ENCODE results near the gene MTFMT. TPM values are rescaled to one million over a fixed set of nuclear protein-coding genes. Genes with fewer than 3 reads are reported as not detected.
"Not testable (repeated sequence)": the region's sequence is repeated elsewhere in the genome, so short reads cannot be mapped to it uniquely, and the experiment has no call there.

MTFMT gene
- total RNA-seq, 1 experiment from 2014 or later: 30.4 TPM

DNA sequence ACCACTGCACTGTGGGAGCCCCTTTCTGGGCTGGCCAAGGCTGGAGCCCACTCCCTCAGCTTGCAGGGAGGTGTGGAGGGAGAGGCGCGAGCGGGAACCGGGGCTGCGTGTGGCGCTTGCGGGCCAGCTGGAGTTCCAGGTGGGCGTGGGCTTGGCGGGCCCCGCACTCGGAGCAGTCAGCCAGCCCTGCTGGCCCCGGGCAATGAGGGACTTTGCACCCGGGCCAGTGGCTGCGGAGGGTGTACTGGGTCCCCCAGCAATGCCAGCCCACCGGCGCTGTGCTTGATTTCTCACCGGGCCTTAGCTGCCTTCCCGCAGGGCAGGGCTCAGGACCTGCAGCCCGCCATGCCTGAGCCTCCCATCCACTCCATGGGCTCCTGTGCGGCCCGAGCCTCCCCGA, 45.5 kb upstream of the MTFMT start:
- H3K27ac ChIP-seq (ENCODE audit: low read depth, low read length); H3K79me2 ChIP-seq (ENCODE audit: insufficient read depth, low read length); H3K9me3 ChIP-seq (ENCODE audit: control insufficient read depth in 1 of 2, insufficient read depth in 1 of 2, low read depth in 1 of 2, low read length in 2 of 2); H4K20me1 ChIP-seq (ENCODE audit: insufficient read depth); POLR2A ChIA-PET; H3K9ac ChIP-seq (ENCODE audit: low read length); H3K4me3 ChIP-seq (replicated peaks in 1 of 2; ENCODE audit: low read depth in 1 of 2, low read length in 2 of 2); H3K4me1 ChIP-seq (ENCODE audit: control insufficient read depth in 1 of 2, insufficient read depth in 2 of 2, low read length in 2 of 2); H3K9me2 ChIP-seq (ENCODE audit: insufficient read depth); RAD21 ChIA-PET (ENCODE audit: low non-redundant PET in 1 of 2, low total read pairs in 2 of 2, uncharacterized antibody in 2 of 2, unreplicated experiment in 2 of 2); CTCF ChIA-PET; intact Hi-C loops (cut with micrococcal nuclease); ATAC-seq; H3K27me3 ChIP-seq (ENCODE audit: insufficient read depth, low read length); H3K36me3 ChIP-seq (ENCODE audit: control insufficient read depth in 1 of 2, insufficient read depth in 2 of 2, low read length in 2 of 2); H3K4me2 ChIP-seq (ENCODE audit: low read length); DNase-seq (ENCODE audit: low read depth, low spot score); H2AFZ ChIP-seq (ENCODE audit: low read depth, low read length, poor library complexity, severe bottlenecking); BruUV-seq (replicated peaks): not testable (repeated sequence)

DNA sequence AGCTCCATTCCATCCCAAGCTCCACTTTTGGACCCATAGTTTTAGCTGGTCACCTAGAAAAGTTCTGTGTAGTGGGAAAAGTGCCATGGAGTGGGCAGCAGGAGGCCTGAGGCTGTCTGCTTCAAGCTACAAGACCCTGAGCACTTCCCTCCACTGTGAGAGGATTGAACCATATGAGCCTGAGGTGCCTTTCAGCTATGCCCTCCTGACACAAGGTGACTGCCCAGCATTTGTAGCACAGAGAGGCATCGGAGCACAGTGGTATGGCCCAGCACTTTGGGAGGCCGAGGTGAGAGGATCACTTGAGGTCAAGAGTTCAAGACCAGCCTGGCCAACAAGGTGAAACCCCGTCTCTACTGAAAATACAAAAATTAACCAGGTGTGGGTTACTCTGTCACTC, 43.2 kb upstream of the MTFMT start:
- Histone ChIP-seq H4K20me1 (ENCODE audit: insufficient read depth) (no peaks in the 10 kb centered on the region), H3K9me3 (ENCODE audit: control insufficient read depth in 1 of 2, insufficient read depth in 1 of 2, low read depth in 1 of 2, low read length in 2 of 2) (no peaks in the 10 kb centered on the region), H3K79me2 (ENCODE audit: insufficient read depth, low read length) (no peaks in the 10 kb centered on the region), H3K27me3 (ENCODE audit: insufficient read depth, low read length) (no peaks in the 10 kb centered on the region), H3K4me3 (replicated peaks in 1 of 2; ENCODE audit: low read depth in 1 of 2, low read length in 2 of 2) (no peak overlapping the region), H3K36me3 (ENCODE audit: control insufficient read depth in 1 of 2, insufficient read depth in 2 of 2, low read length in 2 of 2) (no peaks in the 10 kb centered on the region), H3K9ac (ENCODE audit: low read length) (no peak overlapping the region), H2AFZ (ENCODE audit: low read depth, low read length, poor library complexity, severe bottlenecking) (no peak overlapping the region), H3K9me2 (ENCODE audit: insufficient read depth) (no peaks in the 10 kb centered on the region), H3K4me2 (ENCODE audit: low read length) (no peak overlapping the region), H3K4me1 (ENCODE audit: control insufficient read depth in 1 of 2, insufficient read depth in 2 of 2, low read length in 2 of 2) (peaks cover 0 to under 1% of the 10 kb centered on the region in 2 experiments; a peak in 1 of 4 replicates), H3K27ac (ENCODE audit: low read depth, low read length) (no peak overlapping the region)
- ChIA-PET RAD21 (ENCODE audit: low non-redundant PET in 1 of 2, low total read pairs in 2 of 2, uncharacterized antibody in 2 of 2, unreplicated experiment in 2 of 2) (no interaction called here), POLR2A (no interaction called here), CTCF (no interaction called here)
- DNase-seq (ENCODE audit: low read depth, low spot score) (no peak), ATAC-seq (no peak)
- BruUV-seq (replicated peaks): no TSS peak
- TF ChIP-seq EZH2phosphoT487 (IDR thresholded peaks at IDR 0.05; ENCODE audit: borderline replicate concordance): no peak
- intact Hi-C loops (cut with micrococcal nuclease): no loop called here

- no peak overlapping the region for H3K4me3 ChIP-seq (replicated peaks in 1 of 2; ENCODE audit: low read depth in 1 of 2, low read length in 2 of 2)
- RAD21 ChIA-PET (ENCODE audit: low non-redundant PET in 1 of 2, low total read pairs in 2 of 2, uncharacterized antibody in 2 of 2, unreplicated experiment in 2 of 2): no interaction called here
- H3K36me3 ChIP-seq (ENCODE audit: control insufficient read depth in 1 of 2, insufficient read depth in 2 of 2, low read length in 2 of 2): no peaks in the 10 kb centered on the region
- no peaks in the 10 kb centered on the region for H3K4me1 ChIP-seq (ENCODE audit: control insufficient read depth in 1 of 2, insufficient read depth in 2 of 2, low read length in 2 of 2)
- DNase-seq (ENCODE audit: low read depth, low spot score) (no peak), ATAC-seq (no peak)
- POLR2A ChIA-PET: no interaction called here
- H3K79me2 ChIP-seq (ENCODE audit: insufficient read depth, low read length): no peaks in the 10 kb centered on the region
- no peak overlapping the region for H3K4me2 ChIP-seq (ENCODE audit: low read length)
- intact Hi-C loops (cut with micrococcal nuclease): no loop called here
- no peaks in the 10 kb centered on the region for H3K27me3 ChIP-seq (ENCODE audit: insufficient read depth, low read length)
- H2AFZ ChIP-seq (ENCODE audit: low read depth, low read length, poor library complexity, severe bottlenecking): no peak overlapping the region
- no peak overlapping the region for H3K27ac ChIP-seq (ENCODE audit: low read depth, low read length)
- no peak for TF ChIP-seq EZH2phosphoT487 (IDR thresholded peaks at IDR 0.05; ENCODE audit: borderline replicate concordance)
- TF ChIP-seq FOSL1 (IDR thresholded peaks at IDR 0.05; ENCODE audit: low read depth): no peak
- no peak for TF ChIP-seq CBX3 (IDR thresholded peaks at IDR 0.05; ENCODE audit: low read depth)
- no peak for TF ChIP-seq EGR1 (IDR thresholded peaks at IDR 0.05; ENCODE audit: low read depth)
- no peak for TF ChIP-seq SP1 (IDR thresholded peaks at IDR 0.05; ENCODE audit: low read depth)
- no peak for TF ChIP-seq TCF7L2 (IDR thresholded peaks at IDR 0.05; ENCODE audit: borderline replicate concordance, extremely low read depth, insufficient read depth, insufficient read length)
- no peak for TF ChIP-seq EZH2 (IDR thresholded peaks at IDR 0.05)
- TF ChIP-seq RAD21 (IDR thresholded peaks at IDR 0.05; ENCODE audit: low read depth): no peak
- no peaks in the 10 kb centered on the region for H4K20me1 ChIP-seq (ENCODE audit: insufficient read depth)
- H3K9me3 ChIP-seq (ENCODE audit: control insufficient read depth in 1 of 2, insufficient read depth in 1 of 2, low read depth in 1 of 2, low read length in 2 of 2): no peaks in the 10 kb centered on the region
- H3K9me2 ChIP-seq (ENCODE audit: insufficient read depth): no peaks in the 10 kb centered on the region
- H3K9ac ChIP-seq (ENCODE audit: low read length): no peak overlapping the region
- CTCF ChIA-PET: no interaction called here
- BruUV-seq (replicated peaks): no TSS peak
Measured at GRCh38 chr15:65072027-65072426, 42.6 kb upstream of the MTFMT start.

Measured in HCT116 (cell line).